GM23338 (cell line): ENCODE measurements around the gene SERPINH1. TPM values are rescaled to one million over a fixed set of nuclear protein-coding genes. Genes with fewer than 3 reads are reported as not detected.

Source experiments
- ATAC-seq: fragments of 200-7000 bp; cut with Tn5 transposase; 3 replicates; pipeline ENCODE4 v1.9.1; 2020
- DNase-seq: peaks from one replicate; pipeline ENCODE4 v3.0.0-alpha.2; 2015; ENCODE audit warnings: low spot score
- H2AFZ ChIP-seq: fragments of 200-600 bp; sonication (generic); 2 replicates; pipeline ENCODE4 v1.8.0; 2016; ENCODE audit warnings: antibody characterized with exemption, mild to moderate bottlenecking, moderate library complexity
- H3F3A ChIP-seq: fragments of 200-600 bp; sonication (generic); replicated peaks from 2 replicates; pipeline ENCODE4 v1.8.0; 2017; ENCODE audit warnings: antibody characterized with exemption, mixed run types, low read depth
- H3K27ac ChIP-seq: fragments of 200-600 bp; sonication (generic); 2 replicates; pipeline ENCODE4 v1.6.1; 2016; ENCODE audit warnings: low read depth
- H3K27me3 ChIP-seq: fragments of 200-600 bp; sonication (generic); 2 replicates; pipeline ENCODE4 v1.8.0; 2016; ENCODE audit warnings: mild to moderate bottlenecking, mixed run types, moderate library complexity; ENCODE audit not compliant: insufficient read depth
- H3K36me3 ChIP-seq: fragments of 200-600 bp; sonication (generic); 2 replicates; pipeline ENCODE4 v1.8.0; 2016; ENCODE audit warnings: mild to moderate bottlenecking; ENCODE audit not compliant: insufficient read depth
- H3K4me1 ChIP-seq: fragments of 200-600 bp; sonication (generic); 2 replicates; pipeline ENCODE4 v1.8.0; 2016; ENCODE audit warnings: mild to moderate bottlenecking, moderate library complexity; ENCODE audit not compliant: insufficient read depth
- H3K4me2 ChIP-seq: fragments of 200-600 bp; sonication (generic); 2 replicates; pipeline ENCODE4 v1.7.1; 2017; ENCODE audit warnings: mixed run types
- H3K4me3 ChIP-seq: fragments of 200-600 bp; sonication (generic); 2 replicates; pipeline ENCODE4 v1.6.1; 2016; ENCODE audit warnings: mixed run types
- H3K79me2 ChIP-seq: fragments of 200-600 bp; sonication (generic); replicated peaks from 2 replicates; pipeline ENCODE4 v1.8.0; 2017; ENCODE audit warnings: mild to moderate bottlenecking; ENCODE audit not compliant: insufficient read depth
- H3K9me2 ChIP-seq: fragments of 200-600 bp; sonication (generic); 2 replicates; pipeline ENCODE4 v1.8.0; 2017; ENCODE audit not compliant: insufficient read depth
- H4K20me1 ChIP-seq: fragments of 200-600 bp; sonication (generic); replicated peaks from 2 replicates; pipeline ENCODE4 v1.8.0; 2017; ENCODE audit warnings: mild to moderate bottlenecking; ENCODE audit not compliant: insufficient read depth
- H3K27ac Mint-ChIP-seq: 2 replicates; pipeline ENCODE4 v1.8.0; 2020; ENCODE audit warnings: inconsistent platforms, mild to moderate bottlenecking, moderate library complexity, mixed read lengths
- H3K27me3 Mint-ChIP-seq: 3 replicates; pipeline ENCODE4 v1.8.0; 2022; ENCODE audit warnings: low read depth, mild to moderate bottlenecking, moderate library complexity, mixed read lengths, inconsistent platforms; ENCODE audit not compliant: insufficient read depth, poor library complexity
- H3K36me3 Mint-ChIP-seq: 3 replicates; pipeline ENCODE4 v1.8.0; 2021; ENCODE audit warnings: low read depth, mild to moderate bottlenecking, inconsistent platforms, moderate library complexity, mixed read lengths
- H3K4me1 Mint-ChIP-seq: 3 replicates; pipeline ENCODE4 v1.8.0; 2020; ENCODE audit warnings: mild to moderate bottlenecking, inconsistent platforms, mixed read lengths
- H3K4me3 Mint-ChIP-seq: 3 replicates; pipeline ENCODE4 v1.8.0; 2021; ENCODE audit warnings: moderate library complexity, mild to moderate bottlenecking, inconsistent platforms, mixed read lengths
- H3K9me3 Mint-ChIP-seq: 3 replicates; pipeline ENCODE4 v1.8.0; 2020; ENCODE audit warnings: moderate library complexity, mild to moderate bottlenecking, inconsistent platforms, mixed read lengths
- CREB1 ChIP-seq: fragments of 250-450 bp; sonication (Bioruptor Pico); IDR thresholded peaks from 2 replicates; pipeline ENCODE4 v1.5.0; 2020; ENCODE audit warnings: low read depth, mild to moderate bottlenecking, moderate library complexity
- CTCF ChIP-seq, 2 experiments: fragments of 200-600 bp in 1 of 2; sonication (generic) in 1 of 2; conservative IDR thresholded peaks; 2 replicates each; pipeline versions ENCODE4 v1.5.1 to v1.6.1; 2016 to 2017; ENCODE audit warnings: antibody characterized with exemption in 2 of 2, low read depth in 2 of 2, mild to moderate bottlenecking in 2 of 2, moderate library complexity in 1 of 2
- ETS1 ChIP-seq: IDR thresholded peaks from 2 replicates; pipeline ENCODE4 v1.6.1; 2016; ENCODE audit warnings: antibody characterized with exemption
- EZH2 ChIP-seq: fragments of 200-600 bp; sonication (generic); IDR thresholded peaks from one replicate; pipeline ENCODE4 v1.8.0; 2017; ENCODE audit warnings: antibody characterized with exemption, mild to moderate bottlenecking, low read depth; ENCODE audit not compliant: unreplicated experiment
- EZH2phosphoT487 ChIP-seq: fragments of 200-600 bp; sonication (generic); IDR thresholded peaks from one replicate; pipeline ENCODE4 v1.8.1; 2018; ENCODE audit warnings: antibody characterized with exemption; ENCODE audit not compliant: unreplicated experiment
- JUNB ChIP-seq: IDR thresholded peaks from one replicate; pipeline ENCODE4 v1.6.1; 2016; ENCODE audit warnings: antibody characterized with exemption; ENCODE audit not compliant: unreplicated experiment
- NANOG ChIP-seq: IDR thresholded peaks from 2 replicates; pipeline ENCODE4 v1.6.1; 2016; ENCODE audit warnings: antibody characterized with exemption, borderline replicate concordance
- POLR2AphosphoS5 ChIP-seq: IDR thresholded peaks from 2 replicates; pipeline ENCODE4 v1.6.1; 2016; ENCODE audit warnings: antibody characterized with exemption, low read depth
- STAT1 ChIP-seq: IDR thresholded peaks from one replicate; pipeline ENCODE4 v1.6.1; 2016; ENCODE audit warnings: antibody characterized with exemption; ENCODE audit not compliant: unreplicated experiment
- ZNF462 ChIP-seq: fragments of 250-450 bp; sonication (Bioruptor Pico); IDR thresholded peaks from 2 replicates; pipeline ENCODE4 v1.5.0; 2020; ENCODE audit warnings: mild to moderate bottlenecking, moderate library complexity
- polyA plus RNA-seq: library from polyadenylated mRNA; unstranded; fragments of >200 nt; fragmentation: Nextera tagmentation; extraction: Ambion mirVana; gene quantifications from 2 replicates; pipeline ENCODE4 v1.2.1, GENCODE V29; 2016
- total RNA-seq: library from RNA; depleted of rRNA; stranded (reverse); fragments of >200 nt; shearing (Covaris generic); gene quantifications from 2 replicates; pipeline ENCODE4 v1.2.3, GENCODE V29; 2014

The SERPINH1 gene
- total and polyA plus RNA-seq, 2 experiments from 2014 or later: 238 to 1,217 TPM

GRCh38 chr11:75513250-75513649 is 48.8 kb upstream of the SERPINH1 start:
- Mint-ChIP-seq H3K4me1 (peaks cover 12% of the 10 kb centered on the region; the same call in 2 of the 3 replicates), H3K4me3 (no peak overlapping the region), H3K9me3 (no peaks in the 10 kb centered on the region), H3K27me3 (peaks cover 8% of the 10 kb centered on the region), H3K36me3 (no peaks in the 10 kb centered on the region), H3K27ac (no peak overlapping the region)
- Histone ChIP-seq H3K9me2 (no peaks in the 10 kb centered on the region), H3K4me2 (no peak overlapping the region), H3K27ac (no peak overlapping the region), H3F3A (no peaks in the 10 kb centered on the region), H3K4me3 (no peak overlapping the region), H2AFZ (no peak overlapping the region), H3K4me1 (no peaks in the 10 kb centered on the region), H3K36me3 (no peaks in the 10 kb centered on the region), H3K27me3 (no peaks in the 10 kb centered on the region), H4K20me1 (no peaks in the 10 kb centered on the region), H3K79me2 (no peaks in the 10 kb centered on the region)
- no peak for TF ChIP-seq JUNB
- TF ChIP-seq ZNF462 (CRISPR knock-in tag): no peak
- TF ChIP-seq EZH2phosphoT487: no peak
- no peak for TF ChIP-seq ETS1
- TF ChIP-seq CREB1 (CRISPR knock-in tag): no peak
- no peak for TF ChIP-seq NANOG
- TF ChIP-seq CTCF (conservative IDR thresholded peaks at IDR 0.05; ENCODE audit: low read depth in 2 of 2): no peak
- TF ChIP-seq POLR2AphosphoS5: no peak
- TF ChIP-seq STAT1: no peak
- TF ChIP-seq EZH2: no peak
- no peak for ATAC-seq
- DNase-seq: no peak
